IMR-90 (cell line): ENCODE data around the gene CCDC150. TPM values are rescaled to one million over a fixed set of nuclear protein-coding genes. Genes with fewer than 3 reads are reported as not detected.
A peak's percentile ranks its signal among the peaks of the same experiment; 100 is the strongest.

Experiments used
- ATAC-seq: fragments of 200-7000 bp; cut with Tn5 transposase; 2 replicates; pipeline ENCODE4 v1.9.1; 2020; ENCODE audit warnings: low read depth, mild to moderate bottlenecking, moderate library complexity
- BruUV-seq: library from RNA; stranded (reverse); fragments of 400-500 nt; replicated peaks from 2 replicates; lab custom pipeline; 2021; lab: Mats Ljungman, UMichigan
- CTCF ChIA-PET: fragments of 300-600 bp; formaldehyde crosslinking; extraction: SDS; loops from one replicate; lab custom pipeline; 2021; ENCODE audit warnings: antibody characterized with exemption; lab: Yijun Ruan, JAX
- POLR2A ChIA-PET: fragments of 300-600 bp; sonication (Branson Sonifier 250); formaldehyde crosslinking; loops from one replicate; lab custom pipeline; 2022; ENCODE audit warnings: antibody characterized with exemption; ENCODE audit not compliant: unreplicated experiment; lab: Charles Lee
- DNase-seq: peaks from one replicate; pipeline ENCODE4 v3.0.0; 2013
- H2AFZ ChIP-seq: replicated peaks from 2 replicates; pipeline ENCODE3; 2013; ENCODE audit warnings: low read length, mild to moderate bottlenecking; ENCODE audit not compliant: poor library complexity
- H2AK5ac ChIP-seq: 2 replicates; pipeline ENCODE4 v1.6.1; 2013; ENCODE audit warnings: low read depth, low read length, inconsistent platforms
- H2AK9ac ChIP-seq: replicated peaks from 2 replicates; pipeline ENCODE3; 2013; ENCODE audit warnings: mild to moderate bottlenecking, low read depth, low read length, moderate library complexity; ENCODE audit not compliant: poor library complexity
- H2BK120ac ChIP-seq: 2 replicates; pipeline ENCODE4 v1.6.1; 2013; ENCODE audit warnings: low read depth, low read length, inconsistent platforms
- H2BK15ac ChIP-seq: 3 replicates; pipeline ENCODE4 v1.6.1; 2013; ENCODE audit warnings: low read depth, low read length, inconsistent platforms
- H2BK20ac ChIP-seq: 2 replicates; pipeline ENCODE4 v1.6.1; 2013; ENCODE audit warnings: low read depth, mild to moderate bottlenecking, inconsistent platforms, low read length, moderate library complexity
- H2BK5ac ChIP-seq: 2 replicates; pipeline ENCODE4 v1.6.1; 2013; ENCODE audit warnings: mild to moderate bottlenecking, low read depth, low read length, inconsistent platforms; ENCODE audit not compliant: poor library complexity, severe bottlenecking
- H3K14ac ChIP-seq: replicated peaks from 2 replicates; pipeline ENCODE4 v1.6.1; 2013; ENCODE audit warnings: low read depth, low read length, inconsistent platforms
- H3K18ac ChIP-seq: 2 replicates; pipeline ENCODE4 v1.6.1; 2013; ENCODE audit warnings: low read depth, low read length, control low read depth
- H3K23ac ChIP-seq: 2 replicates; pipeline ENCODE4 v1.6.1; 2013; ENCODE audit warnings: low read depth, low read length, inconsistent platforms
- H3K27ac ChIP-seq: 2 replicates; pipeline ENCODE4 v1.5.1; 2013; ENCODE audit warnings: mild to moderate bottlenecking, control low read depth, low read length; ENCODE audit not compliant: insufficient read depth
- H3K27me3 ChIP-seq: 2 replicates; pipeline ENCODE4 v1.6.1; 2013; ENCODE audit warnings: low read length; ENCODE audit not compliant: control insufficient read depth, insufficient read depth
- H3K36me3 ChIP-seq: 2 replicates; pipeline ENCODE4 v1.6.1; 2013; ENCODE audit warnings: low read length, mixed read lengths; ENCODE audit not compliant: control insufficient read depth, insufficient read depth
- H3K4ac ChIP-seq: 2 replicates; pipeline ENCODE4 v1.6.1; 2013; ENCODE audit warnings: low read depth, low read length, inconsistent platforms
- H3K4me1 ChIP-seq: 2 replicates; pipeline ENCODE4 v1.6.1; 2013; ENCODE audit warnings: low read length, mixed read lengths; ENCODE audit not compliant: control insufficient read depth, insufficient read depth
- H3K4me2 ChIP-seq: 2 replicates; pipeline ENCODE4 v1.6.1; 2013; ENCODE audit warnings: low read depth, mild to moderate bottlenecking, control low read depth, low read length, moderate library complexity
- H3K4me3 ChIP-seq: 2 replicates; pipeline ENCODE4 v1.5.1; 2013; ENCODE audit warnings: low read depth, mild to moderate bottlenecking, control low read depth, low read length, moderate library complexity; ENCODE audit not compliant: insufficient read depth
- H3K56ac ChIP-seq: 2 replicates; pipeline ENCODE4 v1.6.1; 2013; ENCODE audit warnings: low read length, inconsistent platforms; ENCODE audit not compliant: insufficient read depth; ENCODE audit errors: extremely low read depth
- H3K79me1 ChIP-seq, 2 experiments: 2 replicates each; pipeline ENCODE4 v1.6.1; 2013; ENCODE audit warnings: low read length in 2 of 2, inconsistent platforms in 1 of 2, low read depth in 1 of 2
- H3K9ac ChIP-seq: 2 replicates; pipeline ENCODE4 v1.6.1; 2013; ENCODE audit warnings: low read depth, low read length, control low read depth
- H3K9me1 ChIP-seq: 2 replicates; pipeline ENCODE4 v1.6.1; 2013; ENCODE audit warnings: low read length, inconsistent platforms; ENCODE audit not compliant: insufficient read depth
- H3K9me3 ChIP-seq: 2 replicates; pipeline ENCODE4 v1.6.1; 2013; ENCODE audit warnings: low read length; ENCODE audit not compliant: control insufficient read depth, insufficient read depth
- H4K20me1 ChIP-seq: 2 replicates; pipeline ENCODE4 v1.6.1; 2013; ENCODE audit warnings: low read length, inconsistent platforms; ENCODE audit not compliant: insufficient read depth
- H4K5ac ChIP-seq: 2 replicates; pipeline ENCODE4 v1.6.1; 2013; ENCODE audit warnings: mild to moderate bottlenecking, low read depth, low read length, control low read depth
- H4K8ac ChIP-seq, 2 experiments: 2 replicates each; pipeline ENCODE4 v1.6.1; 2013; ENCODE audit warnings: low read depth in 2 of 2, low read length in 2 of 2, control low read depth in 1 of 2, inconsistent platforms in 1 of 2
- H4K91ac ChIP-seq: 2 replicates; pipeline ENCODE4 v1.6.1; 2013; ENCODE audit warnings: low read depth, low read length, inconsistent platforms; ENCODE audit not compliant: insufficient read depth
- MAFK ChIP-seq: IDR thresholded peaks from 2 replicates; pipeline ENCODE4 v1.6.1; 2012; ENCODE audit warnings: low read depth, low read length, improper control_type of control experiment
- MAZ ChIP-seq: IDR thresholded peaks from 2 replicates; pipeline ENCODE4 v1.6.1; 2012; ENCODE audit warnings: low read depth, mild to moderate bottlenecking, low read length, improper control_type of control experiment, moderate library complexity, borderline replicate concordance
- MXI1 ChIP-seq: IDR thresholded peaks from 2 replicates; pipeline ENCODE4 v1.6.1; 2012; ENCODE audit warnings: low read depth, mild to moderate bottlenecking, low read length, moderate library complexity, borderline replicate concordance
- POLR2A ChIP-seq: IDR thresholded peaks from 2 replicates; pipeline ENCODE4 v1.6.1; 2012; ENCODE audit warnings: mild to moderate bottlenecking, low read depth, low read length
- RCOR1 ChIP-seq: IDR thresholded peaks from 2 replicates; pipeline ENCODE4 v1.6.1; 2012; ENCODE audit warnings: mild to moderate bottlenecking, low read length, improper control_type of control experiment; ENCODE audit not compliant: insufficient replicate concordance
- USF2 ChIP-seq: fragments of 150-350 bp; IDR thresholded peaks from 2 replicates; pipeline ENCODE4 v1.6.1; 2017; ENCODE audit warnings: mild to moderate bottlenecking, antibody characterized with exemption, low read length, low read depth
- WGBS, 2 experiments: methylation state at CpG; one replicate each; pipeline versions ENCODE4 v1.1.5 to v1.1.7; 2013; ENCODE audit warnings: missing lambda C conversion rate in 2 of 2; ENCODE audit not compliant: insufficient read length in 1 of 2; ENCODE audit errors: extremely low coverage in 2 of 2; 5-methylcytosine and 5-hydroxymethylcytosine counted together
- dilution Hi-C: fragments of 300-500 bp; cut with HindIII; formaldehyde crosslinking; loops from one replicate; pipeline ENCODE4 v1.14.3; 2018; ENCODE audit warnings: low sequenced_read_pairs; ENCODE audit not compliant: unreplicated experiment
- in situ Hi-C: fragments of 300-500 bp; cut with MboI; formaldehyde crosslinking; loops from 3 replicates; pipeline ENCODE4 v1.14.3; 2019; ENCODE audit warnings: low sequenced_read_pairs, inconsistent platforms, mixed read lengths
- intact Hi-C: fragments of 100-400 bp; cut with micrococcal nuclease; formaldehyde crosslinking; loops from 2 replicates; pipeline ENCODE4 v1.10.0; 2022
- polyA plus RNA-seq, 3 experiments: library from polyadenylated mRNA; depleted of rRNA; stranded (reverse); fragments of >200 nt; gene quantifications; 2 replicates each; pipeline ENCODE4 v1.2.3, GENCODE V29; 2012; ENCODE audit warnings: low replicate concordance in 1 of 3
- total RNA-seq: library from RNA; depleted of rRNA; stranded (reverse); fragments of >200 nt; gene quantifications from 2 replicates; pipeline ENCODE4 v1.2.3, GENCODE V29; 2012

CCDC150 gene
- total and polyA plus RNA-seq, 2 of the 4 experiments (the other 2 are of a cell fraction), result 3.8 to 4.3 TPM

DNA sequence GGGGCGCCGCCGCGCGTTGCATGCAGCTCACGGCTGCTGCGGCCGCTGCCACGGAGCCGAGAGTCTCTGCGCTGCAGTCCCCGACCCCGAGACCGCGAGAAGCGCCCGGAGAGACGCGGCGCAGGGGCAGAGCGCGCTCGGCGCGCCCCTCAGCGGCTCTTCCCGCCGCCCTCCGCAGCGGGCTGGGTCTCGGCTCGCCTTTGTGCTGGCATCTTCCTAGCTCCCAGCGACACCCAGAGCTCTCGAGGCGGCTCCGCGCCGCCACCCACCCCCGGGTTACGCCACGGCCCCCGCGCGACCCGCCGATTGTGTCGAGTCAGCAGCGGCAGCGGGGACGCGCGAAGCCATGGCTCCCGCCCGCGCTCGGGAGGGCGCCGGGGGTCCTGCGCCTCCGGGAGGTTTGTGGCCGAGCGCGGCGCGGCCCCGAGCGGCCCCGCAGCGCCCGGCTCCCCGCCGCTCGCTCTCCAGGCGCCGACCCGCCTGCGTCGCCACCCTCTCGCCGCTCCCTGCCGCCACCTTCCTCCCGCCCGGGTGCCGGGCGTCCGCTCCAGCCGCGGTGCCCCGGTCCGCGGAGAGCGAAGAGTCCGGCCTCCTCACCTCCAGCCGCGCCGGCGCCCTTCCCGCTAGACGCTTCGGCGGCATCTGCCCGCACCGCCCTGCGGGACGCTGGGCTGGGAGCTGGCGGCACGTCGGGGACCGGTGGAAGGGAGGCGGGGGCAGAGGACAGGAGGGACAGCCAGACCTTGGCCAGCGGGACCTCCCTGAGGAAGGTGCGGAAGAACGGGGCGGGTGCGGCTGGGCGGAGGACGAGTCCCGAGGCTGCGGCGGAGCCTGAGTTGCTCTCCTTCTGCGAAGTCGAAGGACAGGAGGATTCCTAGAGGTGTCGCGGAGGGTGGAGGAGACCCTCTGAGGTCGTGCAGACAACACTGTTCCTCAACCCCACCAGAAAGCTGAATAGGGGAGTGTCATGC lies 46.3 kb upstream of the CCDC150 start, which contains the start of gene HECW2:
Gene HECW2, minus strand, starts transcription at position 644 of the 971 bp plus-strand sequence.
- ChIA-PET POLR2A (no interaction called here), CTCF (interaction anchor here (0.6 to 2.6 kb wide), 3 partner anchors 8 to 158 kb away, joined by 3 to 15 read pairs (median 5); no protein-coding TSS in a partner anchor)
- Histone ChIP-seq H3K23ac (peak within 1 kb of the TSS; percentile 90), H3K9me1 (peaks cover 3% of the 10 kb centered on the region; the same call in 1 of the 2 replicates), H3K27ac (peak within 1 kb of the TSS; percentile 50; the same call in 1 of the 2 replicates), H3K4me3 (peak within 1 kb of the TSS; percentile 96), H2AFZ (peak within 1 kb of the TSS; percentile 95), H3K4me1 (no peaks in the 10 kb centered on the region), H2BK5ac (peak within 1 kb of the TSS; percentile 49), H2AK5ac (peak within 1 kb of the TSS; percentile 43; the same call in 1 of the 2 replicates), H3K9me3 (no peaks in the 10 kb centered on the region), H3K9ac (peak within 1 kb of the TSS; percentile 63), H3K27me3 (no peaks in the 10 kb centered on the region), H4K20me1 (no peaks in the 10 kb centered on the region), H3K56ac (no peak within 1 kb of the TSS; the same call in 1 of the 2 replicates), H3K36me3 (no peaks in the 10 kb centered on the region), H3K79me1 (peaks cover 0 to 7% of the 10 kb centered on the region in 2 experiments; a peak in 3 of 4 replicates), H3K4me2 (peak within 1 kb of the TSS; percentile 92), H4K91ac (peak within 1 kb of the TSS; percentile 39), H2BK15ac (peak within 1 kb of the TSS; percentile 34; the same call in 1 of the 3 replicates), H3K18ac (peak within 1 kb of the TSS; percentile 3), H2AK9ac (peak within 1 kb of the TSS; percentile 85), H4K5ac (peak within 1 kb of the TSS; percentile 31), H3K14ac (peak within 1 kb of the TSS; percentile 88), H4K8ac (peak within 1 kb of the TSS; percentile 11 to 91; a peak in 3 of 4 replicates), H2BK120ac (peak within 1 kb of the TSS; percentile 88), H3K4ac (peak within 1 kb of the TSS; percentile 91), H2BK20ac (peak within 1 kb of the TSS; percentile 91)
- in situ Hi-C loops (no loop called here), intact Hi-C loops (loop anchor here (2.0 to 5.0 kb wide), 3 partner anchors 164 to 514 kb away; no protein-coding TSS in a partner anchor), dilution Hi-C loops (no loop called here)
- no TSS peak for BruUV-seq
- 1% methylated on average over 77 of the region's 125 CpGs; no CpG with 5 or more reads in 1 of the 2 experiments for WGBS, 2 experiments
- DNase-seq, result peak; percentile 57
- no peak for TF ChIP-seq USF2
- TF ChIP-seq MAZ, result no peak
- no peak for TF ChIP-seq RCOR1
- TF ChIP-seq MXI1, result 0 out of 2 replicates have a peak, but pooled peaks have one; percentile 7
- peak; percentile 85 for TF ChIP-seq MAFK
- TF ChIP-seq POLR2A, result peak; percentile 31; the same call in 1 of the 2 replicates
- peak; percentile 83 for ATAC-seq
